ENCODE measurements around the gene RAET1E.
A peak's percentile ranks its signal among the peaks of the same experiment; 100 is the strongest.
"Not testable (repeated sequence)": the region's sequence is repeated elsewhere in the genome, so short reads cannot be mapped to it uniquely, and the experiment has no call there.

Gene RAET1E, protein sequence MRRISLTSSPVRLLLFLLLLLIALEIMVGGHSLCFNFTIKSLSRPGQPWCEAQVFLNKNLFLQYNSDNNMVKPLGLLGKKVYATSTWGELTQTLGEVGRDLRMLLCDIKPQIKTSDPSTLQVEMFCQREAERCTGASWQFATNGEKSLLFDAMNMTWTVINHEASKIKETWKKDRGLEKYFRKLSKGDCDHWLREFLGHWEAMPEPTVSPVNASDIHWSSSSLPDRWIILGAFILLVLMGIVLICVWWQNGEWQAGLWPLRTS

DNA sequence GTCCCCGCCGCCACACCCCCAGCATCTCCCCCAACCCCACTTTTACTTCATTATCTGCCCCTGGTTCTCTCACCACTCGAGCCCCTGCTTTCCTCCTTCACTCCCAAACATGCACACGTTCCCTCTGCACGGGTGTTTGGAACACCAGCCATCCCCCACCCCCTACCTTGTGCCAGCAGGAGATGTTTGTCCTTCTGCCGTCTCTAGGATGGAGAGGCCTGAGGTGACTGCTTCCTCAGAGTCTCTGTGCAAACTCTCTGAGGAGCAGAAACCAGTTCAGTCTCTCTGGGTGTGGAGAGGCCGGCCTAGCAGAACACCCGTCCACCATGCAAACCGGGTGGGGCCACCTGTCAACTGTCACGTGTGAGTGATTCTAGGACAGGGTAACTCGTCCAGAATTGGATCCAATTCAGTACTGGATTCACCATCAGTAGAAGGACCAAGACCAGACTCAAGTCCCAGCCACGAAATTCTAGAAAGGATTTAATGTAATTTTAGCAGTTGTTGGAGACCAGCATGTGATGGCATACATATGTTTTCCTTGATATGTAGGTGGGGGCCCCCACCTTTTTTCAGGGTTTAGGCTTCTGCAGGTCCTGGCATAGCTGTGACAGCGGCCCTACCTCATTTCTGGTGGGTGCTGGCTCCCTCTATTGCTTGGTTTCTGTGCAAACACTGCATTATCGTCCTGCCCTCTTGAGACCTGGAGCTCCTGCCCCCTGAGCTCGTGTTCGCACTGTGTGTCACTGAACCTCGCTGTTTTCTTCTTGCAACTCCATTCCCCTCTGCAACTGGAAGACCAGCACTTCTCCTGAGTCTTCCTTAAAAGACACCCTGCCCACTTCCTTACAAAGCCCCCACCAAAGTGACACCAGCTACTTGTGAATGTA lies at the start of gene RAET1E:
RAET1E (minus strand) TSS at position 259 of the 890 bp plus-strand sequence. CDS start 7,212 bp downstream, outside the sequence.
- DNase-seq, result peak in 1 of 2 experiments; percentile 9
- TF ChIP-seq GATA1 (IDR thresholded peaks at IDR 0.05; ENCODE audit: low read depth, low read length) (no peak), POLR2A (IDR thresholded peaks at IDR 0.05; ENCODE audit: low read length) (no peak)

DNA sequence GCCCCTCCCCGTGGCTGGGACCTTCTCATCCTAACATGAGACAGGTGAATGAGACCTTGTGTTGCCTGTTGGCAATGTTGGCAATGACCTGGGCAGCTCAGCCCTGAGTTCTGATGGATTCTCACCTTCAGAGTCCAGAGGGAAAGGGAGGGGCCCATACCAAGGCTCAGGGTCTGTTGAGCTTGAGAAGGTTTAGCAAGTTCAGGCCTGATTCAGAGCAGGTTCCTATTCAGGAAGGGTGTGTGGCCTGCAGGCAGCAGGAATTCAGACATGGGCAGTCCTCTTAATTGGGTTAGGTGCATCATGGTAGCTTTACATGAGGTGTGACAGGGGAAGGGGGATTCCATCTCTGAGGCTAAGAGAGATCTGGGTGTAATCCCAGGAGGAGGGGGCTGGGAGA lies 49.6 kb upstream of the RAET1E start:
- not testable (repeated sequence) for DNase-seq

DNA sequence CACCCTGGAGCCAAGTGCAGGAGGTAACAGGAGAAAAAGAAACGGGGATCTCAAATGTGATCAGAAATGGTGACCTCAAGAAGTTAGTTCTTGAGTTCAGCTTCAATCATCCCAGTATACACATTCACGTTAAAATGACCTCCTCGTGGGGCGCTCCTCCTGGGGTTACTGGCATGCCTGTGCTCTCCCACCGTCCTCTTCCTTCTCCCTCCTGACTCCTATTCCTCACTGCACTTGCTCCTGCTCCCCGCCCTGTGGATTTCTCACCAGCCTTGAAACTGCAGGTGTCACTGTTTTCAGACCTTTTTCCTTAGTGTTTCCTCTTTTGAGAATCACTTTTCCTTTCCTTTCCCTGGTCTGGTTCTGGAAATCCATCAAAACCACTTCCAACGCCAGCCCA lies 48.7 kb upstream of the RAET1E start:
- DNase-seq, result not testable (repeated sequence)

DNA sequence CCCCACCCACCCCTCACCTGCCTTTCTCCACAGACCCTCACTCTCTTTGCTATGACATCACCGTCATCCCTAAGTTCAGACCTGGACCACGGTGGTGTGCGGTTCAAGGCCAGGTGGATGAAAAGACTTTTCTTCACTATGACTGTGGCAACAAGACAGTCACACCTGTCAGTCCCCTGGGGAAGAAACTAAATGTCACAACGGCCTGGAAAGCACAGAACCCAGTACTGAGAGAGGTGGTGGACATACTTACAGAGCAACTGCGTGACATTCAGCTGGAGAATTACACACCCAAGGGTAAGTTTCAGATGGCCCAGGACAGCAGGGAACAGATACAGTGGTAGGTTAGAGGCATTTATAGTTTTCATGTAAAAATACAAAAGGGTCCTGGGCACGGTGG lies 47.4 kb upstream of the RAET1E start:
- not testable (repeated sequence) for DNase-seq

DNA sequence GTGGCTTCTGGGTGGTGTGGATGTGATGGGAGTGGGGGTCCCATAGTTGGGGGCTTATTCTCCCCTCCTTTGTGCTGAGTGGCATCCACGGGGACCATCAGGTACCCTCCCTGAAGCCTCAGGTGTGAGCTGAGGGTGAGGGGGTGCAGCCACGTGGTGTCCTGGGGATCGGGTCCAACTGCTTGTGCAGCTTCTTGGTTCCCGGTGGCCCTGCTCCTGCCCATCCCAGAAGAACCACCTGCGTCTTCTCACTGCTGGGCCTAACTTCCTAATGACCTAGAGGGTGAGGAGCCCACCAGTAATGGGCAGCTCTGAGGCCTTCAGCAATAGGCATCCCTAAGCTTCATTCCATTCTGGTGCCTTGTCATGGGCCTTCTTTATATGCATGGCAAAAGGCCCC lies 45.4 kb upstream of the RAET1E start:
- not testable (repeated sequence) for DNase-seq

DNA sequence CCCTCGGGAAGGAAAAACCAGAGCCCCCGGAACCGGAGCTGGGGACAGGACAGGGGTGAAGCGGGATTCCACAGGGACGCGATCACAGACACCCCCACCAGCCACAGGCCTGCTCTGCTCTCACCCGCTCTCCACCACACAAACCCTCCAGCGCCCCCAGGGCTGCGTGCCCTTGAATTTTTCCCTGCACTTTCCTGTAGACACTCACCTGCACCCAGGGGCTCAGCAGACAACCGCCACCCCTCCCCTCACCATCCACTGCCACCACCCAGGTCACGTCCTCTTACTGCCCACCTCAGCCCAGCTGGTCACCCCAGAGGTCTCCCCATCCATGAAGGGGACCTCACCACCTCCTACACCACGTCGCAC lies 44.5 kb upstream of the RAET1E start:
- TF ChIP-seq POLR2A (IDR thresholded peaks at IDR 0.05; ENCODE audit: low read length), result no peak
- no peak for TF ChIP-seq GATA1 (IDR thresholded peaks at IDR 0.05; ENCODE audit: low read depth, low read length)
- DNase-seq, result no peak

DNA sequence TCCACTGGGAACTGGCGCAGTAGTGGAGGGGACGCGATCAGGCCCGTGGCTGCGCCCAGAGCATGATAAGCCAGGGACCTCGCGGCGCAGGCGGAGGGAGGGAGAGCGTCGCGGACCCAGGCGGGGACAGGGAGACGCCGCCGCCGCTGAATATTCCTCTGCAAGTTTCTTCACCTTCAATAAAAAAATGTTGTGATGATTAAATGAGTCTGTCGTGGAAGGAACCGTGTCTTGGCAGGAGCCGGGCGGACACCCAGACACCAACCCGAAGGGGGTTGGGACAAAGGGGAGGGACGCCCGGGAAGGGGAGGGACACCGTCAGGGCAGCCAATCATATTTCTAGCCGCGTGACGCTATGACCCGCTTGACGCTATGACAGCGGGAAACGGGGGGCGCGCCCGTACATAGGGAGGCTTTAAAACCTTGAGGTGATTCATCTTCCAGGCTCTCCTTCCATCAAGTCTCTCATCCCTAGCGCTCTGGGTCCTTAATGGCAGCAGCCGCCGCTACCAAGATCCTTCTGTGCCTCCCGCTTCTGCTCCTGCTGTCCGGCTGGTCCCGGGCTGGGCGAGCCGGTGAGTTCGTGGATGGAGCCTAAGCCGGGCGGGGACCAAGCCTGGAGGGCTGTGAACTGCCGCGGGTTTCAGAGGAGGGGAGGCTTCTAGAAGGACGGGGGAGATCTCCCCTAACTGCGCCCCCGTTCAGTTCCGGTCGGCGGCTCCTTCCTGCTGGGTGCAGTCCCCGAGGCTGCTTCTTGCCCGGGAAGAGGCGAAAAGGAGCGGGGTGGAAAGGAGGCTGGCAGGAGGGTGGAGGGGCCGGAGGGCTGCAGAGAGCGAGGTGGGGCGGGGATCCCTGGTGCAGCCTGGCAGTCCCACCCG lies 43.9 kb upstream of the RAET1E start, which contains the start of gene ULBP2:
ULBP2 (plus strand) TSS at position 432 of the 878 bp plus-strand sequence; CDS start at position 491, 59 bp downstream.
- DNase-seq, result peak; percentile 81 to 90
- no peak for TF ChIP-seq GATA1 (IDR thresholded peaks at IDR 0.05; ENCODE audit: low read depth, low read length)
- TF ChIP-seq POLR2A (IDR thresholded peaks at IDR 0.05; ENCODE audit: low read length), result no peak

DNA sequence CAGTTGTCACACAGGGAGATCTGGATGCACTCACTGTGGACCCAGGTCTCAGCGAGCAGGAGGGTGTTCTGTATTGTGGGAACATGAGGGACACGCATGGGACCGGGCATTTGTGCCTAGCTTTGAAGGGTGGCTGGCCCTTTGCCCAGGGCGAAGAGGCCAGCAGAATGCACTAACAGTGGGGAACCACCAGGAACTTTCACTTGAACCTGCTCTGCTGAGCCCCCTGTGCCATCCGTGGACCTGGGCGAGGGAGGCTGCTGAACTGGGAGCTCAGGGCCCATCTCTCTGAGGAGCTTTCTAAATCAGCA lies 42.7 kb upstream of the RAET1E start:
- DNase-seq, result no peak
- TF ChIP-seq GATA1 (IDR thresholded peaks at IDR 0.05; ENCODE audit: low read depth, low read length) (no peak), POLR2A (IDR thresholded peaks at IDR 0.05; ENCODE audit: low read length) (no peak)

DNA sequence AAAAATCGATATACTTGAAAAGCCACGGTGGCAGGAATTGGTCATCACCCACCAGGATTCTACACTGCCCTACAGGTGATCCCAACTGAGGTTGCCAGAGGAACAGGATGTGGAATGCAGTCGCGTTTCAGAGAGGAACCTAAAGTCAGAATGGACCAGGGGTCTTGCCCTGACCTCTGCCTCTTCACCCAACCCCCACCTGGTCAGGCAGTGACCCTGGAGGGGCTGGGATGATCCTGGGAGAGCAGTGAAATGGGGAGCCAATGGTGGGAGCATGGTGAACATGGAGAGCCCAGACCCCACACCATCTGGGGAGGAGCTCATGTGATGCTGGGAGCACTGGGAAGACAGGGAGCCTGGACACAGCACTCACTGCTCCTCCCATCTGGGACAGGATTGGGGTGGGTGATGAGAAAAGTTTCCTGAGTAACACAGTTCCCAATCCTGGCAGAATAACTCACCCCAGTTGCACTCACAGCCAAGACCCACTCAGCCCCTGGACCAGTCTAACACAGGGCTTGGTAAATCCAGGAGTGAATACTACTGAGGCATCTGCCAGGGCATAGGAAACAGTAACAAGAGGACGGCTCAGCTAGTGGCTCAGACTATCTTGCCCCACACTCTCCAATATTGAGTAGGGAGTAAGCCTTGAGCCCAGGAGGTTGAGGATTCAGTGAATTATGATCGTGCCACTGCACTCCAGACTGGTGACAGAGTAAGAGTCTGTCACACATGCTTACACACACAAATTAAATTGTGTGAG lies 42.2 kb upstream of the RAET1E start:
- TF ChIP-seq GATA1 (IDR thresholded peaks at IDR 0.05; ENCODE audit: low read depth, low read length) (no peak), POLR2A (IDR thresholded peaks at IDR 0.05; ENCODE audit: low read length) (no peak)
- no peak for DNase-seq

DNA sequence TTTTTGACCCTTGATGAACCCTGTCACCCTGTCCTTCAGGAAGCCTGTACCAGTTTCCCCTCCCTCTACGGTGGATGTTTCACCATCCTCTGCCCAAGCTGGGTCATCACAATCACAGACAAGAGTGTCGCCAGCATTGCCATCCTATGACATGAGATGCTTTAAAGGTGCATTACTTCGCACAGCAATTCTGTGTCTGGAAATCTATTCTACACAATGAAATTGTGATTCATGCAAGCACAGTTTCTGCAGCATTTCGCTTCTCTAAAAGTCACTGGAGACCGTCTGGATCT lies 41.4 kb upstream of the RAET1E start:
- TF ChIP-seq POLR2A (IDR thresholded peaks at IDR 0.05; ENCODE audit: low read length) (no peak), GATA1 (IDR thresholded peaks at IDR 0.05; ENCODE audit: low read depth, low read length) (no peak)

DNA sequence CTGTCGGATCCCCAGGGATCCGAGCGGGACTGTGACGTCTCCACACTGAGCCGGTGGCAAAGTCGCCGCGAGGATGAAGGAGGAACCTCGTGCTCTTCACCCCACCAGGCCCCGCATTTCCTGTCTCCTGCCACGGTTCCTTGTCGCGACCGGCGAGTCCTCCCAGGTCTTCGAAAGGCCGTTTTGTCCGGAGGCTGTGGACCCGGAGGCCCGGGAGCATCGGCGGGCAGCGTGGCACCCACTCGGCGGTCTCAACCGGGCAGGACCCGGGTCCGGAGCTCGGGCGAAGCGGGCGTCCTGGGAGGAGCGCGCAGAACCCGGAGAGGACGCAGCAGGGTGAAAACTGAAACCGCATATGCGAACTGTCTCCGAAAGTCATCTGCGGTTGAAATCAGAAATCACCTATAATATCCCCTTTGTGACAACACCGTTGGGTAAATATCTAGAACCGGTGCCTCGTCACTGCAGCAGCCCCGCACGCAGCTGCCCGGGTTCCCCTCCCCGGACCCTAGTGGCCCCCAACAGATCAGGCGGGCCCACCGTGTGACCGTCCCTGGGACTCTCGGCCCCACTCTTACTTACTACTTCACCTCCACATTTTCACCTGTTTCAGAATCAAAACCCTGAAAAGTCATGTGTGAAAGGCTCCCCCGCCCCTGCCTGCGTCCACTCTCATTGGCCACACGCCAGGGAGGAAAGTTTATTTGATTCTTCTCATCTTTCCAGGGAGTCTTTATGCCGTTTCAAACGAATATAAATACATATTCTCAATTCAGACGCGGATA lies 40.9 kb upstream of the RAET1E start:
- TF ChIP-seq POLR2A (IDR thresholded peaks at IDR 0.05; ENCODE audit: low read length) (no peak), GATA1 (IDR thresholded peaks at IDR 0.05; ENCODE audit: low read depth, low read length) (no peak)
- no peak for DNase-seq

More for the DNA sequence above, 41.4 kb upstream of the RAET1E start:
- no peak for DNase-seq

DNA sequence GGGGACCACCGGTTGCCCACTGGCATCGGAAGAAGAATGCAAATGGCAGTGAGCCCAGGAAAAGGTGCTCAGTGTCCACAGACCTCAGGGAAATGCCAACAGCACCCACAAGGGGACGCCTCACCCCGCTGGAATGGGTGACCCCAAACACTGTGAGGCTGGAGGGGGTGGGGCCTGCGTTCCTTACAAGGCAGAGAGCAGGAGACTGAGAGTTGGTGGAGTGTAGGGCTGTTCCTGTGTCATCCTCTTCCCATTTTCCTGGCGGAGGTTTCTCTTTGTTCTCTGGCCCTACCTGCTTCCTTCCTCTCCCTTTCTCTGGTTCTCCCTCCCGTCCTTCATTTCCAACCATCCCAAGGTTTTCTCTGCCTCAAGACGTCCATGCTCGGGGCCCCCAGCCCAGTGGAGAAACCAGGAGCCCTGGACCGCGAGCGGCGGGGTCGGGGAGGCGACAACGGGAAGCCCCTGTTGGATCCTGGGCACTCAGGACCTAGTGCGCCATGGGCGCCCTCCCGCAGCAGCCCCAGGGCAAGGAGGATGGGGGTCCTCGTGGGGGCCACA lies 40.2 kb upstream of the RAET1E start:
- not testable (repeated sequence) for DNase-seq

DNA sequence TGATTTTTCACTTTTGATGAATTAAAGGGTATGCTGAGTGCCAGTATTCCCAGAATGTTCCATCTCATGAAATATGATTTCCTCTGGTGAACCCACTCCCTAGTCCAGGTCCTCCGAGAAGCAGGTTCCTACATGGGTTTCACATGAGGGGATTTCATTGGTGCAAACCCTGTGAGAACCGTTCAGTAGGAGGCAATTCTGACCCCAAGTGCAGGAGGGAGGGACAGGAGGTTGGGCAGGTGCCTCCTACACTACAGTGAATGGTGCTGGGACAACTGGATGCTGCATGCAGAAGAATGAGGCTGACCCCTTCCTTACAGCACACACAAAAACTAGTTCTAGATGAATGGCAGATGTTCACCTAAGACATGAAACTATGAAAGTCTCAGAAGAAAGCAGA lies 38.8 kb upstream of the RAET1E start:
- DNase-seq, result no peak
- TF ChIP-seq GATA1 (IDR thresholded peaks at IDR 0.05; ENCODE audit: low read depth, low read length) (no peak), POLR2A (IDR thresholded peaks at IDR 0.05; ENCODE audit: low read length) (no peak)
